IMR-90 (cell line): Measurements from ENCODE around the gene NUDT5.
"Not testable (repeated sequence)": the region's sequence is repeated elsewhere in the genome, so short reads cannot be mapped to it uniquely, and the experiment has no call there.

Source experiments
- BHLHE40 ChIP-seq: fragments of 150-350 bp; IDR thresholded peaks from 2 replicates; pipeline ENCODE4 v1.6.1; 2016; ENCODE audit warnings: mild to moderate bottlenecking, low read depth, low read length
- CEBPB ChIP-seq: IDR thresholded peaks from 2 replicates; pipeline ENCODE4 v1.6.1; 2012; ENCODE audit warnings: low read depth, low read length, improper control_type of control experiment
- CTCF ChIP-seq: conservative IDR thresholded peaks from 2 replicates; pipeline ENCODE4 v1.5.1; 2012; ENCODE audit warnings: mild to moderate bottlenecking, low read depth, low read length, improper control_type of control experiment
- FOS ChIP-seq: fragments of 150-350 bp; IDR thresholded peaks from 2 replicates; pipeline ENCODE4 v1.6.1; 2016; ENCODE audit warnings: low read depth, low read length
- MXI1 ChIP-seq: IDR thresholded peaks from 2 replicates; pipeline ENCODE4 v1.6.1; 2012; ENCODE audit warnings: low read depth, mild to moderate bottlenecking, low read length, moderate library complexity, borderline replicate concordance
- POLR2A ChIP-seq: IDR thresholded peaks from 2 replicates; pipeline ENCODE4 v1.6.1; 2012; ENCODE audit warnings: mild to moderate bottlenecking, low read depth, low read length
- RAD21 ChIP-seq: IDR thresholded peaks from 2 replicates; pipeline ENCODE4 v1.6.1; 2012; ENCODE audit warnings: low read length, improper control_type of control experiment
- RCOR1 ChIP-seq: IDR thresholded peaks from 2 replicates; pipeline ENCODE4 v1.6.1; 2012; ENCODE audit warnings: mild to moderate bottlenecking, low read length, improper control_type of control experiment; ENCODE audit not compliant: insufficient replicate concordance
- RFX5 ChIP-seq: IDR thresholded peaks from 2 replicates; pipeline ENCODE4 v1.8.0; 2012; ENCODE audit warnings: low read depth, mild to moderate bottlenecking, low read length, moderate library complexity
- SMC3 ChIP-seq: fragments of 150-350 bp; IDR thresholded peaks from 2 replicates; pipeline ENCODE4 v1.6.1; 2016; ENCODE audit warnings: low read depth, mild to moderate bottlenecking, antibody characterized with exemption, low read length, moderate library complexity

GRCh38 chr10:12226438-12226837 lies 30.7 kb upstream of the NUDT5 start:
- not testable (repeated sequence) for TF ChIP-seq POLR2A, CTCF, RAD21, SMC3, RFX5, CEBPB, BHLHE40, FOS, RCOR1, MXI1
